H1 (cell line): ENCODE measurements around the gene DNAAF5. TPM values are rescaled to one million over a fixed set of nuclear protein-coding genes. Genes with fewer than 3 reads are reported as not detected.

Experiments
- CTCF ChIA-PET: fragments of 300-600 bp; sonication (Branson Sonifier 250); formaldehyde crosslinking; loops from one replicate; lab custom pipeline; 2021; ENCODE audit not compliant: partially characterized antibody; lab: Charles Lee
- POLR2A ChIA-PET: fragments of 300-600 bp; sonication (Branson Sonifier 250); formaldehyde crosslinking; loops from one replicate; lab custom pipeline; 2021; ENCODE audit warnings: inconsistent platforms; ENCODE audit not compliant: partially characterized antibody; lab: Charles Lee
- DNase-seq, 2 experiments: peaks; one replicate each; pipeline versions ENCODE4 v3.0.0 to v3.0.0-alpha.2; 2010 to 2022; ENCODE audit warnings: low spot score in 2 of 2, low read depth in 1 of 2, mixed read lengths in 1 of 2
- FAIRE-seq: peaks from 2 replicates; lab custom pipeline; 2011; peaks lifted over from hg19 to GRCh38; lab: Jason Lieb, UNC
- H2AFZ ChIP-seq: 2 replicates; pipeline ENCODE4 v1.8.1; 2012; ENCODE audit warnings: low read length, inconsistent platforms
- H2AK5ac ChIP-seq: 2 replicates; pipeline ENCODE4 v1.6.1; 2013; ENCODE audit warnings: low read depth, low read length
- H2BK120ac ChIP-seq: replicated peaks from 2 replicates; pipeline ENCODE3; 2013; ENCODE audit warnings: low read depth, low read length, inconsistent platforms
- H2BK12ac ChIP-seq: 2 replicates; pipeline ENCODE4 v1.6.1; 2013; ENCODE audit warnings: low read depth, low read length
- H2BK15ac ChIP-seq: 2 replicates; pipeline ENCODE4 v1.6.1; 2013; ENCODE audit warnings: low read length
- H2BK20ac ChIP-seq: 2 replicates; pipeline ENCODE4 v1.6.1; 2013; ENCODE audit warnings: low read length
- H2BK5ac ChIP-seq: 2 replicates; pipeline ENCODE4 v1.6.1; 2013; ENCODE audit warnings: low read depth, low read length
- H3K14ac ChIP-seq: 2 replicates; pipeline ENCODE4 v1.6.1; 2013; ENCODE audit warnings: inconsistent platforms; ENCODE audit not compliant: insufficient read length
- H3K18ac ChIP-seq: 2 replicates; pipeline ENCODE4 v1.6.1; 2013; ENCODE audit warnings: low read length; ENCODE audit errors: extremely low read depth
- H3K23ac ChIP-seq: 2 replicates; pipeline ENCODE4 v1.6.1; 2013; ENCODE audit warnings: inconsistent platforms; ENCODE audit not compliant: insufficient read length
- H3K23me2 ChIP-seq: 2 replicates; pipeline ENCODE4 v1.6.1; 2013; ENCODE audit warnings: low read depth, low read length
- H3K27ac ChIP-seq: 2 replicates; pipeline ENCODE4 v1.6.1; 2011; ENCODE audit warnings: low read depth, low read length, inconsistent platforms
- H3K27me3 ChIP-seq, 4 experiments: replicated peaks in 1 of 4; 1 replicate in 1 of 4; 2 replicates in 3 of 4; pipeline versions ENCODE4 v1.6.1 to v1.8.1; 2011 to 2013; ENCODE audit warnings: low read length in 3 of 4, mild to moderate bottlenecking in 3 of 4, inconsistent platforms in 2 of 4, mixed read lengths in 2 of 4, moderate library complexity in 1 of 4; ENCODE audit not compliant: control insufficient read depth in 3 of 4, insufficient read depth in 3 of 4; ENCODE audit errors: extremely low read depth in 1 of 4
- H3K36me3 ChIP-seq, 4 experiments: 2 replicates each; pipeline versions ENCODE4 v1.6.1 to v1.8.1; 2011 to 2013; ENCODE audit warnings: mild to moderate bottlenecking in 4 of 4, low read length in 3 of 4, moderate library complexity in 2 of 4, control low read depth in 1 of 4, inconsistent platforms in 1 of 4; ENCODE audit not compliant: insufficient read depth in 4 of 4, control insufficient read depth in 2 of 4
- H3K4ac ChIP-seq: replicated peaks from 2 replicates; pipeline ENCODE3; 2013; ENCODE audit warnings: low read length, low read depth, mixed read lengths, inconsistent platforms; ENCODE audit not compliant: insufficient read length
- H3K4me1 ChIP-seq, 4 experiments: replicated peaks in 1 of 4; 1 replicate in 1 of 4; 2 replicates in 3 of 4; pipeline versions ENCODE4 v1.6.1 to v1.8.1; 2011 to 2013; ENCODE audit warnings: low read length in 3 of 4, inconsistent platforms in 2 of 4, mixed read lengths in 1 of 4; ENCODE audit not compliant: insufficient read depth in 4 of 4, control insufficient read depth in 3 of 4
- H3K4me2 ChIP-seq, 2 experiments: 2 replicates each; pipeline versions ENCODE4 v1.6.1 to v1.8.1; 2011 to 2013; ENCODE audit warnings: low read depth in 2 of 2, low read length in 2 of 2, control low read depth in 1 of 2, inconsistent platforms in 1 of 2, mild to moderate bottlenecking in 1 of 2; ENCODE audit not compliant: insufficient read depth in 1 of 2
- H3K4me3 ChIP-seq, 4 experiments: fragments of 200-600, 300-600 bp in 1 of 4; sonication (generic), shearing (Covaris generic), sonication (Bioruptor Twin) in 1 of 4; 2 replicates each; pipeline versions ENCODE4 v1.5.1 to v1.8.1; 2011 to 2016; ENCODE audit warnings: low read length in 4 of 4, low read depth in 3 of 4, control low read depth in 2 of 4, inconsistent platforms in 2 of 4, mild to moderate bottlenecking in 2 of 4, mixed read lengths in 1 of 4, moderate library complexity in 1 of 4; ENCODE audit not compliant: insufficient read depth in 2 of 4; ENCODE audit errors: extremely low read depth in 1 of 4
- H3K56ac ChIP-seq: replicated peaks from 2 replicates; pipeline ENCODE3; 2013; ENCODE audit warnings: low read depth, mild to moderate bottlenecking, mixed read lengths, low read length, inconsistent platforms; ENCODE audit not compliant: insufficient read length
- H3K79me1 ChIP-seq: 2 replicates; pipeline ENCODE4 v1.6.1; 2013; ENCODE audit warnings: low read depth, low read length, control low read depth
- H3K79me2 ChIP-seq, 2 experiments: 2 replicates each; pipeline versions ENCODE4 v1.6.1 to v1.8.1; 2012 to 2013; ENCODE audit warnings: low read length in 2 of 2, mild to moderate bottlenecking in 2 of 2, inconsistent platforms in 1 of 2; ENCODE audit not compliant: insufficient read depth in 2 of 2, control insufficient read depth in 1 of 2
- H3K9ac ChIP-seq, 4 experiments: replicated peaks in 1 of 4; 1 replicate in 1 of 4; 2 replicates in 3 of 4; pipeline versions ENCODE4 v1.6.1 to v1.8.1; 2011 to 2013; ENCODE audit warnings: low read depth in 3 of 4, low read length in 3 of 4, control low read depth in 2 of 4, mild to moderate bottlenecking in 2 of 4, moderate library complexity in 2 of 4, inconsistent platforms in 1 of 4; ENCODE audit errors: extremely low read depth in 1 of 4
- H3K9me3 ChIP-seq, 2 experiments: 2 replicates each; pipeline versions ENCODE4 v1.6.1 to v1.8.1; 2012 to 2013; ENCODE audit warnings: mild to moderate bottlenecking in 2 of 2, moderate library complexity in 2 of 2, control low read depth in 1 of 2, inconsistent platforms in 1 of 2, low read depth in 1 of 2, low read length in 1 of 2, mixed read lengths in 1 of 2; ENCODE audit not compliant: insufficient read depth in 2 of 2
- H4K20me1 ChIP-seq, 2 experiments: replicated peaks in 1 of 2; 2 replicates each; pipeline versions ENCODE3 to v1.8.1; 2011 to 2013; ENCODE audit warnings: inconsistent platforms in 2 of 2, low read length in 2 of 2, mild to moderate bottlenecking in 1 of 2; ENCODE audit not compliant: insufficient read depth in 2 of 2, control insufficient read depth in 1 of 2
- H4K5ac ChIP-seq: 2 replicates; pipeline ENCODE4 v1.6.1; 2013; ENCODE audit warnings: low read length, low read depth, mixed read lengths, inconsistent platforms; ENCODE audit not compliant: insufficient read length
- H4K8ac ChIP-seq: 2 replicates; pipeline ENCODE4 v1.8.0; 2013; ENCODE audit warnings: mild to moderate bottlenecking, moderate library complexity, low read length, inconsistent platforms; ENCODE audit not compliant: insufficient read depth; ENCODE audit errors: extremely low read depth
- H4K91ac ChIP-seq: replicated peaks from 2 replicates; pipeline ENCODE3; 2013; ENCODE audit warnings: low read length, mixed read lengths, inconsistent platforms; ENCODE audit not compliant: insufficient read length
- BCL11A ChIP-seq, 2 experiments: IDR thresholded peaks; one replicate each; pipeline ENCODE4 v1.6.1; 2011; ENCODE audit warnings: low read depth in 2 of 2, low read length in 2 of 2, mild to moderate bottlenecking in 2 of 2
- CBX5 ChIP-seq: fragments of 300-800, 300-1000 bp; sonication (generic); IDR thresholded peaks from 2 replicates; pipeline ENCODE4 v1.7.1; 2016; ENCODE audit warnings: antibody characterized with exemption, low read length, low read depth
- E2F6 ChIP-seq: IDR thresholded peaks from 2 replicates; pipeline ENCODE4 v1.6.1; 2012; ENCODE audit warnings: inconsistent platforms
- JUN ChIP-seq: IDR thresholded peaks from 2 replicates; pipeline ENCODE4 v1.6.1; 2011; ENCODE audit warnings: low read depth, mild to moderate bottlenecking, improper control_type of control experiment, low read length
- JUND ChIP-seq: IDR thresholded peaks from 2 replicates; pipeline ENCODE4 v1.6.1; 2011; ENCODE audit warnings: mild to moderate bottlenecking, improper control_type of control experiment, low read length
- KDM1A ChIP-seq: fragments of 200-600, 300-600 bp; sonication (generic); IDR thresholded peaks from 2 replicates; pipeline ENCODE4 v1.7.1; 2016; ENCODE audit warnings: mild to moderate bottlenecking, low read length, borderline replicate concordance
- KDM5A ChIP-seq: fragments of 200-600 bp; IDR thresholded peaks from 2 replicates; pipeline ENCODE4 v1.7.1; 2012; ENCODE audit warnings: mild to moderate bottlenecking, low read length, inconsistent platforms, mixed read lengths
- NRF1 ChIP-seq: IDR thresholded peaks from 2 replicates; pipeline ENCODE4 v1.6.1; 2011; ENCODE audit warnings: mild to moderate bottlenecking, low read depth, low read length, improper control_type of control experiment
- RBBP5 ChIP-seq: IDR thresholded peaks from 2 replicates; pipeline ENCODE4 v1.7.1; 2012; ENCODE audit warnings: low read depth, mild to moderate bottlenecking, inconsistent platforms, low read length, moderate library complexity, borderline replicate concordance
- SIRT6 ChIP-seq: IDR thresholded peaks from one replicate; pipeline ENCODE4 v1.7.1; 2012; ENCODE audit warnings: low read length, inconsistent platforms
- TAF1 ChIP-seq: IDR thresholded peaks from 2 replicates; pipeline ENCODE4 v1.6.1; 2011; ENCODE audit warnings: mild to moderate bottlenecking, low read depth, low read length
- YY1 ChIP-seq: IDR thresholded peaks from 2 replicates; pipeline ENCODE4 v1.6.1; 2011; ENCODE audit warnings: low read depth, mild to moderate bottlenecking, low read length
- WGBS, 2 experiments: shearing (Covaris generic) in 1 of 2; methylation state at CpG; one replicate each; pipeline versions ENCODE4 v1.1.6 to v1.1.7; 2013 to 2015; ENCODE audit warnings: low lambda C conversion rate in 2 of 2, mixed read lengths in 2 of 2, inconsistent platforms in 1 of 2, low coverage in 1 of 2, missing lambda C conversion rate in 1 of 2; ENCODE audit not compliant: insufficient replicate concordance in 2 of 2, insufficient coverage in 1 of 2, insufficient read length in 1 of 2; ENCODE audit errors: extremely low coverage in 1 of 2, missing lambda C conversion rate in 1 of 2; 5-methylcytosine and 5-hydroxymethylcytosine counted together
- polyA plus RNA-seq, 7 experiments: library from polyadenylated mRNA; depleted of rRNA in 3 of 7; stranded (reverse) in 5 of 7; unstranded in 2 of 7; fragments of >200 nt in 5 of 7; fragments of 200-250 nt in 2 of 7; gene quantifications; 1 replicate in 5 of 7; 2 replicates in 1 of 7; 4 replicates in 1 of 7; pipeline versions ENCODE4 v1.2.1 to v1.2.3, GENCODE V29; 2011 to 2013; ENCODE audit warnings: missing spikeins in 2 of 7, mixed read lengths in 2 of 7
- total RNA-seq: library from RNA; stranded (reverse); fragmentation: NEBNext Ultra II Directional; extraction: Animal tissue kit (Norgen Biotek cat#: 25700); gene quantifications from 2 replicates; pipeline ENCODE4 v1.2.1, GENCODE V29; 2021

The DNAAF5 gene
- total and polyA plus RNA-seq, 2 of the 8 experiments (the other 6 are each of a cell fraction or from before 2014, with no cell fraction given) = 55.1 to 95.9 TPM

GRCh38 chr7:784971-785370 lies 58.5 kb downstream of the DNAAF5 start:
- FAIRE-seq (no peak), DNase-seq (no peak)
- no peak overlapping the region for H3K18ac ChIP-seq
- no peak overlapping the region for H2BK120ac ChIP-seq
- H2AK5ac ChIP-seq = no peak overlapping the region
- no peaks in the 10 kb centered on the region for H3K79me1 ChIP-seq
- no peak overlapping the region for H2BK20ac ChIP-seq
- H3K79me2 ChIP-seq = no peaks in the 10 kb centered on the region
- no peak overlapping the region for H3K4ac ChIP-seq
- no peak overlapping the region for H4K8ac ChIP-seq
- H3K9ac ChIP-seq = no peak overlapping the region
- no peak overlapping the region for H2AFZ ChIP-seq
- H3K23me2 ChIP-seq = no peaks in the 10 kb centered on the region
- no peaks in the 10 kb centered on the region for H3K4me1 ChIP-seq
- H2BK12ac ChIP-seq = no peak overlapping the region
- no peak overlapping the region for H3K23ac ChIP-seq
- no peak overlapping the region for H2BK15ac ChIP-seq
- no peak overlapping the region for H2BK5ac ChIP-seq
- ChIA-PET CTCF (interaction anchor here (0.7 to 4.0 kb wide), 6 partner anchors 10 to 312 kb away, joined by 3 to 35 read pairs (median 4); no protein-coding TSS in a partner anchor), POLR2A (no interaction called here)
- H4K20me1 ChIP-seq = peaks cover 0 to 2% of the 10 kb centered on the region in 2 experiments
- no peak overlapping the region for H3K4me2 ChIP-seq
- H3K9me3 ChIP-seq = no peaks in the 10 kb centered on the region
- H3K36me3 ChIP-seq = peaks cover 5 to 39% (median 13%) of the 10 kb centered on the region in 4 experiments; a peak in 7 of 8 replicates
- no peak overlapping the region for H3K4me3 ChIP-seq
- H3K56ac ChIP-seq = no peak overlapping the region
- TF ChIP-seq JUND (no peak), KDM1A (no peak), JUN (no peak), SIRT6 (no peak), RBBP5 (no peak), KDM5A (no peak), BCL11A (IDR thresholded peaks at IDR 0.05; ENCODE audit: low read depth in 2 of 2, low read length in 2 of 2) (no peak), YY1 (no peak), E2F6 (no peak), NRF1 (no peak), CBX5 (no peak), TAF1 (no peak)
- H4K5ac ChIP-seq = no peak overlapping the region
- H3K27me3 ChIP-seq = no peaks in the 10 kb centered on the region
- H3K27ac ChIP-seq = no peak overlapping the region
- H4K91ac ChIP-seq = no peak overlapping the region
- WGBS, 2 experiments = 95% methylated on average over 21 of the region's 21 CpGs; no CpG with 5 or more reads in 1 of the 2 experiments
- no peak overlapping the region for H3K14ac ChIP-seq
